ENCODE measurements around the gene PLIN3. TPM values are rescaled to one million over a fixed set of nuclear protein-coding genes. Genes with fewer than 3 reads are reported as not detected.
"Not testable (repeated sequence)": the region's sequence is repeated elsewhere in the genome, so short reads cannot be mapped to it uniquely, and the experiment has no call there.

PLIN3 gene
- total RNA-seq, 3 donors from 2014 or later (not counting 1 experiment from before 2014, with no cell fraction given) = 26.6 to 28.7 (median 28.3) TPM

- Mint-ChIP-seq H3K4me1 (peaks cover 11 to 26% of the 10 kb centered on the region in 2 donors), H3K27ac (peak overlapping the region in 1 of 2 donors; percentile 34), H3K4me3 (peak overlapping the region; percentile 69)
- 96% methylated on average over 24 of the region's 24 CpGs for WGBS (ENCODE audit: insufficient coverage)
- H3K4me3 ChIP-seq (ENCODE audit: low read length); H3K27ac ChIP-seq (ENCODE audit: low read length); DNase-seq; H3K27me3 ChIP-seq (ENCODE audit: control insufficient read depth, insufficient read depth, low read length); intact Hi-C loops (cut with micrococcal nuclease); H3K36me3 Mint-ChIP-seq; H3K9me3 ChIP-seq (ENCODE audit: control insufficient read depth, insufficient read depth, low read length); ATAC-seq; H3K27me3 Mint-ChIP-seq (ENCODE audit: low read depth in 2 of 2); H3K9me3 Mint-ChIP-seq: not testable (repeated sequence)
- peaks cover 34% of the 10 kb centered on the region for H3K4me1 ChIP-seq (ENCODE audit: control insufficient read depth, insufficient read depth, low read length)
- H3K36me3 ChIP-seq (ENCODE audit: control insufficient read depth, insufficient read depth, low read length) = peaks cover 41% of the 10 kb centered on the region
Observed at GRCh38 chr19:4792866-4793195, 74.6 kb downstream of the PLIN3 start.

- peaks cover 39% of the 10 kb centered on the region for H3K36me3 ChIP-seq (ENCODE audit: control insufficient read depth, insufficient read depth, low read length)
- Mint-ChIP-seq H3K4me1 (peaks cover 11 to 26% of the 10 kb centered on the region in 2 donors), H3K27ac (peak overlapping the region; percentile 88), H3K4me3 (peak overlapping the region; percentile 95)
- H3K9me3 Mint-ChIP-seq; intact Hi-C loops (cut with micrococcal nuclease); H3K27me3 Mint-ChIP-seq (ENCODE audit: low read depth in 2 of 2); H3K9me3 ChIP-seq (ENCODE audit: control insufficient read depth, insufficient read depth, low read length); ATAC-seq; H3K27me3 ChIP-seq (ENCODE audit: control insufficient read depth, insufficient read depth, low read length); H3K36me3 Mint-ChIP-seq: not testable (repeated sequence)
- 16% methylated on average over 75 of the region's 75 CpGs for WGBS (ENCODE audit: insufficient coverage)
- peak in 1 of 2 donors; percentile 34 for DNase-seq
- H3K4me3 ChIP-seq (ENCODE audit: low read length) = peak overlapping the region; percentile 76
- H3K4me1 ChIP-seq (ENCODE audit: control insufficient read depth, insufficient read depth, low read length) = peaks cover 34% of the 10 kb centered on the region
- H3K27ac ChIP-seq (ENCODE audit: low read length) = peak overlapping the region; percentile 84
Observed at GRCh38 chr19:4792019-4792865, 75.2 kb downstream of the PLIN3 start.

- Histone ChIP-seq H3K27me3 (ENCODE audit: control insufficient read depth, insufficient read depth, low read length) (no peaks in the 10 kb centered on the region), H3K4me1 (ENCODE audit: control insufficient read depth, insufficient read depth, low read length) (peaks cover 34% of the 10 kb centered on the region), H3K9me3 (ENCODE audit: control insufficient read depth, insufficient read depth, low read length) (no peaks in the 10 kb centered on the region), H3K4me3 (ENCODE audit: low read length) (peak within 1 kb of the TSS; percentile 76), H3K36me3 (ENCODE audit: control insufficient read depth, insufficient read depth, low read length) (peaks cover 33% of the 10 kb centered on the region), H3K27ac (ENCODE audit: low read length) (peak within 1 kb of the TSS; percentile 84)
- peak within 1 kb of the TSS; percentile 88 for H3K27ac Mint-ChIP-seq
- WGBS (ENCODE audit: insufficient coverage) = under 1% methylated on average over 80 of the region's 80 CpGs
- no peaks in the 10 kb centered on the region for H3K9me3 Mint-ChIP-seq
- peak; percentile 98 for TF ChIP-seq CTCF (IDR thresholded peaks at IDR 0.05)
- DNase-seq (peak; percentile 97 to 100), ATAC-seq (peak; percentile 91 to 98 (median 91))
- no peaks in the 10 kb centered on the region for H3K27me3 Mint-ChIP-seq (ENCODE audit: low read depth in 2 of 2)
- peaks cover 6 to 21% of the 10 kb centered on the region in 2 donors for H3K4me1 Mint-ChIP-seq
- peak within 1 kb of the TSS; percentile 95 for H3K4me3 Mint-ChIP-seq
- intact Hi-C loops (cut with micrococcal nuclease) = loop anchor here (1.0 to 2.0 kb wide), 3 partner anchors 59 to 177 kb away; partner anchors contain the start of gene KDM4B
- H3K36me3 Mint-ChIP-seq = no peaks in the 10 kb centered on the region
Observed at GRCh38 chr19:4791183-4792018, 76.1 kb downstream of the PLIN3 start, which contains the start of gene FEM1A. Gene FEM1A (plus strand): TSS chr19:4791734. CDS start chr19:4791855, 121 bp downstream.

Other genes starting within 250 kb of the PLIN3 start
- 10 to 100 TPM in 2 of 3 donors, 1 to 10 TPM in 1; 8.5 to 13.5 (median 13.3) TPM for gene TNFAIP8L1, start 228.2 kb downstream of the PLIN3 start, total RNA-seq
- gene MYDGF, start 197.3 kb downstream of the PLIN3 start, total RNA-seq = 10 to 100 TPM; 36.9 to 41.8 (median 37.2) TPM
- 100 to 1,000 TPM; 133 to 183 (median 165) TPM for gene DPP9, start 143.8 kb downstream of the PLIN3 start, total RNA-seq
- gene FEM1A, start 75.9 kb downstream of the PLIN3 start, total RNA-seq = 10 to 100 TPM; 11.0 to 13.9 (median 13.7) TPM
- gene TICAM1, start 36.0 kb downstream of the PLIN3 start, total RNA-seq = 10 to 100 TPM; 22.6 to 24.8 (median 22.7) TPM
- 10 to 100 TPM in 1 of 3 donors, 1 to 10 TPM in 2; 5.9 to 13.0 (median 8.8) TPM for gene ARRDC5, start 35.2 kb upstream of the PLIN3 start, total RNA-seq
- gene UHRF1, start 41.8 kb upstream of the PLIN3 start, total RNA-seq = 1 to 10 TPM; 2.8 to 4.6 (median 4.1) TPM
- gene KDM4B, start 101.4 kb upstream of the PLIN3 start, total RNA-seq = 10 to 100 TPM; 68.0 to 73.5 (median 68.1) TPM

All from natural killer cell (primary cell).